GM19395 (cell line): ENCODE results near the gene DMAP1.

ENCODE experiments used
- ATAC-seq: cut with Tn5 transposase; IDR thresholded peaks from one replicate; pipeline ENCODE4 v1.9.1; 2021; ENCODE audit warnings: mild to moderate bottlenecking, moderate library complexity; ENCODE audit not compliant: unreplicated experiment

Gene DMAP1

DNA sequence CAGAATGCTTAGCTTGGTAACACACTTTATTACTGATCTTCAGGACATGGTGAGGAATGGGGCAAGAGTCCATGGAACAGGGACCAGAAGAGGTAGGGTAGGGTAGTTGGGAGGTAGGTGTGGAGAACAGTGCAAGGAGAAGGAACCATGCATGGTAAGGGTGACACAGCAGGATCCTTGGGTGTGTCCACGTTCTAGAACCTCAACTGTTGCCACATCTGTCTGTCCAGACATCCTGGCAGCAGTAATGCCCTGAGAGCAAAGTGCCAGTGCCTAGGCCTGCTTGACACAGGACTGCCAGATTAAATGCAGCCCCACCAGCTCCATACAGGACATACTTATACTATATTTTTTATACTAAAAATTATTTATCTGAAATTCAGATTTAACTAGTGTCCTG, 13.9 kb downstream of the DMAP1 start:
- ATAC-seq: no peak

DNA sequence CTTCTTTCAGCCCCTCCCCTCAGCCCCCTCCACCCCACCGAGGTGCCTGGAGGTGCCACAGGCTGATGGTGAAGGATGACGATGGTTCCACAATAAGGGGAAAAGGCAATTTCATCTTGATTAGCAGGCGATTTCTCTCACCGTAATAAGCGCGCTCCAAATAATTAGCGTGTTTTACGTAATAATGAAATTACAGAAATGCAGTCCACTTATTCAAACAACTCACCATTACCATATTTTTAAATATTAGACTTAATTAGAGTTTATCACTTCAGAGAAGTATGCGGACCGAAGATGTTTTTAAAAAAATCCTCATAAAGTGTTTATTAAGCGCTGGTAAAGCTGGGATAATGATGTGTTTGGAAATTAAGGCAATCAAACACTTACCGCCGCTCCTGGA, 14.9 kb downstream of the DMAP1 start:
- no peak for ATAC-seq

DNA sequence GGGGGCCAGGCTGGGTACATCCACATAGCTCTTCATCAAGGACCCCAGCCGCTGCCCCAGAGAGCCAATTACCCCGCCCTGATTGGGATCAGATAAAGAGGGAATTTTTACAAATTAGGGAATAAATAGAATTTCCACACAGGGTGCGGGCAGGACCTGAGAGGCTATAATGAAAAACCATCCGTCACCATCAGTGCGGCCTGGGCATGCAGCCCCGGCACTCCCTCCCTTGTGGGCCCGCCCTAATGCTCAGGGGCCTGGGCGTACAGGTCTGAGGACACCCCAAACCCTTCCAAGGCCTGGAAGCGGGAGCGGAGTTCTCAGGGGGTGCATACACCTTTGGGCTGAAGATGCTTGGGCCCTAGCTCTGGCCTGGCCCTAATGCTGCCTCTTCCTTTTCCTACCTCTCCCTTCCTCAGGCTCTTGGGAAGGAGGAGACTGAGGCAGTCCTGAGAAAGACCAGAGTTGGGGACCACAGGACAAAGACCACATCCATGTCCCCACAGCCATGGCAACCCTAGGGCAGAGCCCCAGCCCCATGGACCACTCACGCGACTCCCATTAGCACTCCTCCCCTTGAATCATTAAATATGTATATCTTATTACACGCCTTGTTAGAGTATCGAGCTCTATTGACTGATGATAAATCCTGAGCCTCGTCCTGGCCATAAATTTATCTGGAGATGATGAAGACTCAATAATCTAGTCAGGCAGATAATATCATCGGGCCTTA, 16.3 kb downstream of the DMAP1 start:
- no peak for ATAC-seq

DNA sequence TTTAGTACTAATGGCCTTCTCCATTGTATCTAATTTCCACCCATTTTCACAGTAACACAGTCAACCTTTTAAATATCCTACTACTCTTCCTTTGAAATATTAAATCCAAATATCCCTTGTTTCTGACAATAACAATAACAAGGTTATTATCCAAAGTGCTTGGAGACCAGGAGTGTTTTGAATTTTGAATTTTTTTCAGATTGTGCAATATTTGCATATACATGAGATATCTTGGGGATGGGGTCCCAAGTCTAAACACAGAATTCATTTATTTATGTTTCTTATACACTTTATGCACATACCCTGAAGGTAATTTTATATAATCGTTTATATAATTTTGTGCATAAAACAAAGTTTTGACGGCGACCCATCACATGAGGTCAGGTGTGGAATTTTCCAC, 17.5 kb downstream of the DMAP1 start:
- ATAC-seq: no peak

DNA sequence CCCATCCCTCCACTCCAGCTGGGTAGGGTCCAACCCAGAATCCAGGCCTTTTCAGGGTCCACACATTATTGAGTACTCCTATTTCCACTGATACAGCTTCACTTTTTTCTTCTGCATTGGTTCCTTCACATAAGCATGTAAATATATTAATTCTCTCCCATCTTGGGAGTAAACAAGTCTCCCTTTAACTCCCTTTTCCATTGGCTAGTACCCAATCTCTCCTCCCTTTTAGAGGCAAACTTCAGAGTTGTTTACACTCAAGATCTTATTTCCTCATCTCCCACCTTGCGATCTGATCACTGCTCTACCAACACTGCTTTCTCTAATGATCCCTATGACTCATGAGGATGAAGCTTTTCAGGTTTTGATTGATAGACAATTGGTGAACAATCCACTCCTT, 20.3 kb downstream of the DMAP1 start:
- no peak for ATAC-seq

DNA sequence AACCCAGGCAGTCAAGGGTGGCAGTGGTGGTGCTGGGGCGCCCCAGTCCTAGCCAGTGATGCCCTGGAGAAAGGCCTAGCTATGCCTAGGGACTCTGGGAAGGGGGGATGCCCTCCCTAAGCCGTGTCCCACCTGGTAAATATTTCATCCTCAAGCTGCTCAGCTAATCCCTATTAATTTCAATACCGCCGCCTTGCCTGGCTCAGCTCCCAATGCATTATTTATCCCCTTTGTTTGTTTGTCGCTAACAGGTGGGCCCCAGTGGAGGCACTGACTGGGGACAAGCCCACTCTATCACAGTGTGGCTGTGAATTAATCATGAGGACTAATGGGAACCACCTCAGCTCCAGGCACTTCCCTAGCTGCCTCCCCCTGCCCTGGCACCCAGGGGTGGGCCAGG, 22.5 kb downstream of the DMAP1 start:
- ATAC-seq: no peak

DNA sequence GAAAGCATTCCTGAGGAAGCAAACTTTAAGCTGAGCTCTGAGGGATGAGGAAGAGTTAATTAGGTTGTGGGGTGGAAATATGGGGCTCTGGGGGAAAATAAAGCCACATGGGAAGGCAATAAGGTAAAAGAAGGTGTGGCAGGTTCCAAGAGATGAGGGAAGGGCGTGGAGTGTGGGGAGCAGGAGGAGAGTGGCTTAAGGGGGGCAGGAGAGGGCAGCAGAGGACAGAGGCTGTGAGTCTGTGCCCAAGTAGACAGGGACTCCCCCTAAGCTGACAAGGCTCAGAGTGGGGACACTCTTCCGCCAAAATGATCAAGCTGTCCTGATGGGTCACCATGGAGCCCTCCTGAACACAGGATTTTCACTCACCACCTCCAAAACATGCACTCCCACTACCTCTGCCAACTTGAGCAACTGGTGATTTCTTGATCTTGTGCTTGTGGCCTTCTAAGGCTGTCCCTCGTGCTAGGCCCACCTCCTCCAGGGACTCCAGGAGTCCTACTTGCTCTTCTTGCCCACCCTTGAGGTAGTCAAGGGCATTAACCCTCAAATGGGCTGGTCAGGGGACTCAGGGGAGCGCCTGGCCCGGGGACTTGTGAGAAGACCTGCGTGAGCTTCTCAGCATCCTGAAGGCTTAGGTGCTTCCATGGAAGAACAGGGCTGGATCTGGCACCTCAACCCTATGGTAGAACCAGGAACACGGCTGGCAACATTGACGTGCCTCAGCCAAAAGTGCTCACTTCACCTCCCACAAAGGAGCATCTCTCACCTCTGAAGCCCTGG, 23.4 kb downstream of the DMAP1 start:
- ATAC-seq: no peak

DNA sequence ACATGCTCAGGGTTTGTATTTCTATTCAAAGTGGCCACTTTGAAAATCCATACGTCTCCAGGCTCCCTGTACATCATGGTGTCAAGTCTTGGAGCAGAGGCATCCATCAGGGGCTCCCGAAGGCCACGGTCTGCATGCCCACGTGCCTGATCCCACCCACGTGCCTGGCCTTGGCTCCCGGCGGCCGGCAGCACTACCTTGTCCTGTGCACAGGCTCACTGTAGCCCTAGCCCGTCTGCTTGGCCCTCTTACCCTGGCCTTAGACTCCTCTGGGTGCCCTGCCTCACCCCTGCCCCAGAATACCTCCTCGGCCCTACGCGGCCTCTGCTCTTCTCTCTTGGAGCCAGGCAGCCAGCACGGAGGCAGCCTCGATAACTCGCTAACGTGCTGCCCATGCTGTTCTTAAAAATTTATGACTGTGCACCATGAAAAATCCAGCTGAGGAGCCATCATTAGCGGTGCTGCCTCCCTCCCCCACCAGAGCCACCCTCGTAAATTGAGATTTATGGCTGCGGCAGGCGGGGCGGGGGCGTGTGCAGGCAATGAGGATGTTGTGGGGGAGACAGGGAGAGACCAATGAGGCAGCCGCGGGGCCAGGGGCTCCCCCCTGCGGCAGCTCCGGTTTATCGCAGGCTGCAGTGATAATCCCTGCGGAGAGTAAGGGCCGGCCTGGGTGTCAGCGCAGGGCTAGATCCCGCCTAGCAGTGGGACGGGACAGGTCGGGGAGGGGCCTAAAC, 24.6 kb downstream of the DMAP1 start:
- no peak for ATAC-seq

DNA sequence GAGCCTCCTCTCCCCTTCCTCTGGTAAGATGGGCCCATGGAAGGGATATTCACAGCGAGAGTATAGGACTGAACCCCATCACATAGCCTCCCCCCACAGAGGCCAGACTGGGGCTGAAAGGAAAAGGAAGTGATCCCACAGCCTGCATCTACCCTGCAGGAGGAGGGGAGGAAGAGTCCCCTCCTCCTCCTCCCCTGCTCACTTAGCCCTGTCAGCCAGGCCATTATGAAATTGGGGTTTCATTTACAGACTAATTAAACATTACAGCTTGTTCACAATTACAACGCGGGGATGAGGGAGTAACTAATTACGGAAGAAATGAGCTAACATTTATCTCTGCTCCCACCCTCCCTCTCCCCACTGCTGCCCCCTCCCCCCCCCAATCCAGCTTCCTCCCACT, 25.4 kb downstream of the DMAP1 start:
- ATAC-seq: no peak

DNA sequence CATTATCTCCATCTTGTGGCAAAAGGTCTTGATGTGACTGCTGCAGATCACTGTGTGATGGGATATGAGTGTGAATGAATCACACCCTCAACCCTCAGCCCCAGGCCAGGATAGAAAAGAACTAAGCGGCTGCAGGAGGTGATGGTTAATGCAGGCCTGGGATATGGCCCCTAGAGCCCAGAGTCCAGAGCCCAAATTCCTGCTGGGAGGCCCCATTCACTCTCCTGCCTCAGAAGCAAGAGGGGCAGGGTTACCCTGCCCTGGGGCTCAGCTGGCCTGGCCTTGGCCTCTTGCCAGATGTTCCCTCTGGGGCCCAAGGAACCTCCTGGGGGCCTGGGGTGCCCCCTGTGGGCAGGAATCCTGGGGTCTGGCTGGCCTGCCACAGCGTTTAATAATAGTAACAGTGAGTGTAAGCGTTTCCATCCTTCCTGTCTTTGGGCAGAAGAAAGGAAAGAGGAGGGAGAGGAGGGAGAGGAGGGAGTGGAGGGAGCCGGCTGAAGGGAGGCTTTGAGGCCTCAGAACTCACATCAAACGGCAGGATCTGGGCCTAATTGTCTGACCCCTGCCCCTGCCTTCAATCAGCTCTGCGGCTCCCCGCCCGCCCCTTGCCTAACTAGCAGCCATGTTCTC, 26.2 kb downstream of the DMAP1 start:
- ATAC-seq: no peak

DNA sequence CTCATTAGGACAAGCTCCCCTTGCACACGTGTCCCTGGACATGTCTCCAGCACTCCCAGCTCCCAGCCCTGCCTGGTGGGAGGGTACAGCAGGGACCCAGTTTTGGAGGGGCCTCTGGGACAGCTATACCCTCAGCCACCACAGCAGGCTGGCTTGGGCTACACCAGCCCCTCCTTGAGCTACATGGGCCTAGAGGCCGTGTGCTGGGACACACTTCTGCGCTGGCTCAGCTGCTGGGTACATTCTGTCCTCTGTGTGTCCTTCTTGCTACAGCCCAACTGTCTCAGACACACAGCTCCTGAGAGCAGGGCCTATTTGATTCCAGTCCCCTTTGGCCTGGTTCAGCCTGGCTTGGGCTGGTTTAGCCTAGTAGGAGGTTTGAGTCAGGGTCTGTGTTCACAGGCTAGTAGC, 26.7 kb downstream of the DMAP1 start:
- no peak for ATAC-seq

DNA sequence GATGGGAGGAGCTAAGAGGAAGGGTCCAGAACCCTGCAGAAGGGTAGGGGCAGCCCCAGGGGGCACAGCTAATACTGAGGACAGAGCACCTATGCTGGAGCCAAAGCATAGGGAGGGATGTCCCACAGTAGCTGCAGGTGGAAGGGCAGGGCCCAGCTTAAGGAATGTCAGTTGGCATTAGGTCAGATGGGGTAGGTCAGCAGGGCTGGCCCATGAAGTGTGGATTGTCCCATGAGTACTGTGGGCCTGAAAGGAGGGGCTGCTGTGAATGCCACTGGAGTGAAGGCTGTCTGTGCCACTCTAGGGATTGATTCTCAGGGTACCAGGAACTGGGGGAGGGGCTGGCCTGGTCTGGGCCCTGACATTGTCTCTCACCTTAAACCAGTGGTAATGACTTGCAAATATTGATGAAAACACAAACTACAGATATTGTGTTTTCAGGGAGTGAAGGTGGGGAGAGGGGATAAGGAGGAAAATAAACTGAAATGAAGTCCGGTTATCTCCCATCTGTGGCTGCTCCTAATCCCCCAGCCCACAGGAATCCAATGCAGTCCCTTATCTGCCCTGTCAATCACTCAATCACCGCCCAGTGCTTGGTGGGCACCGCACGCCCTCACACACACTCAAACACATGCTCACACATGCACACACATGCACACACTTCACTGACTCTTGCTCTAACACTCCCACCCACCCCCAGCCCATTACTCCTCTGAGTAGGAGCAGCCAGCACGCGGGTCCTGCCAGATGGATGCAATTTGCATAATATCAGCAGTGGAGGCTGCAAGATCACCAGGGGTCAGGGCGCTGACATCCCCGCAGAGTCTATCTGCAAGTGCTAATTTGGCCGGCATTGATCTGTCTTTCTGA, 27.8 kb downstream of the DMAP1 start:
- no peak for ATAC-seq

DNA sequence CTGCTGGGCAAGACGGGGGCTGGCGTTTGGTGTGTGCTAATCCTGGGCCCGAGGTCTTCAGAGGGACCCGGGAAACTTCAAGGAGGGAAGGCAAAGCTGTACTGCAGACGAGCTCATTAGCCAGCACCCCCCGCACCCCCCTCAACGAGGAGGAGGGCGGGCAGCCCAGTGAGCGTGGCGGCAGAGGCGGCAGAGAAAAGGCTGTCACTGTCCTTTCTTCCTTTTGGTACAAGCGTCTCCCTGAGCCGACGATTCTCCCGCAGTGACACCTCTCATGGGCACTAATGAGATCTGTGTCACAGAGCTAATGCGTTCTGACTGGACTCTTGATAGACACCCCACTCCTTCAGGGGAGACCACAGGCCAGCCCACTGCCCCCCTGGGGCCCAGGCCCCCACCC, 29.5 kb downstream of the DMAP1 start:
- no peak for ATAC-seq

DNA sequence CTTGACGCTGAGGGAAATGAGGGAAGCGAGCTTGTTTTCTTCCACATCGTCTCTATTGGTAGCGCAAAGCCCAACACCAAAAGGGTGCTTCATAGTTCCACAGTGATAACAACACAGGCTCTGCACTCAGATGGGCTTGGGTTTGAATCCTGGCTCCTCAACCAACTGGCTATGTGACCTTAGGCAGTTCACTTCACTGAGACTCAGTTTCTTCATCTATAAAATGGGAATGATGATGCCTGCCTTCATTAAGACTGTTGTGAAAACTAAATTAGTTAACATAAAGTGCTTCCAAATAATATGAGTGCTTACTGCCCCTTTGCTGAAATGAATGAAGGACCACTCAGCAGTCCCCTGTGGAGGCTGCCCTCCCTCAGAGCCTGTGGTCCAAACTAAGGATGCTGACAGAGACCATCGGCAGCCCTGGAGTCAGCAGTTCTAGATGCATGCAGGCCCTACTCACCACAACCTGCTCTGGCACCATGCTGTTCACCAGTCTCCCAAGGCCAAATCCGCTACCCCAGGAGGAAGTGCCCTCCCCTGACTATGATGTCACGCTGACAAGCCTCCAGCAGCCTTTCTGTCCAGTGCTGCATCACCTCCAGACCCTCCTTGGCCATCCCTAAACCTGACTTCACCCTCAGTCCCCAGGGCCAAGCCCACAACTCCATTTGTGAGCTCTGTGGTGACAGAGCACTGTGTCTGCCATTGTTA, 30.7 kb downstream of the DMAP1 start:
- ATAC-seq: no peak

DNA sequence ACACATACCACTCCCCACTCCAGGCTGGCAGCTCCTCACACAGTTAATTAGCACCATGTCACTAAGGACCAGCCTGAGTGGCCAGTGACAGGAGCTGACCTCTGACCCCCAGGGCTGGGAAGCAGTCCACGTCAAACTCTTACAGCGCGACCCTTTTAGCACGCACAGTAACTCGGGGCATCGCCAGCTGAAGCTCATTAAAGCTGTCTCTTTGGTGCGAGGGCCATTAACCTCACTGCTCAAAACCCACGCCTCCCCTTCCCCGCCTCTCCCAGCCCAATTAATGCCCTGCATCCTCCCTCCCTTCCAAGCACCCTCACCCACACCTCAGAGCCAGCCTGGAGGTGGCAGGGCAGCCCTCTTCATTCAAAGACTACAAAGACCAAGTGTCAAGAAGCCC, 31.7 kb downstream of the DMAP1 start:
- no peak for ATAC-seq

DNA sequence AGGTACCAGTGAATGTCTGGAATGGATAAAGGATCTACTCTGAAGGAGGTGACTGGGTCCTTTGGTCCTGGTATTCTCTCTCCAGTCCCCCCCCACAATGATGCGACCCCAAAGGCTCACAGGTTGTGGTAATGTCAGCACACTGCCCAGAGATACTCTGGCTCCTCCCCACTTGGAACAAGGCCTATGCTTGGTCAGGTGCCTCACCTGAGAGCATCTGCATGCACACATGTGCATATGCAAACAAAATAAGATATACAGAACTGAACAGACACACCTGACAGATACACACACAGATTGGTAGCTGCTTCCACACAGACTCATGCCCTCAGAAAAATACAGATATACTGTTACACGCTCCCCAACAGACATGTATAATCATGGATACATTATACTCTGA, 33.5 kb downstream of the DMAP1 start:
- no peak for ATAC-seq

DNA sequence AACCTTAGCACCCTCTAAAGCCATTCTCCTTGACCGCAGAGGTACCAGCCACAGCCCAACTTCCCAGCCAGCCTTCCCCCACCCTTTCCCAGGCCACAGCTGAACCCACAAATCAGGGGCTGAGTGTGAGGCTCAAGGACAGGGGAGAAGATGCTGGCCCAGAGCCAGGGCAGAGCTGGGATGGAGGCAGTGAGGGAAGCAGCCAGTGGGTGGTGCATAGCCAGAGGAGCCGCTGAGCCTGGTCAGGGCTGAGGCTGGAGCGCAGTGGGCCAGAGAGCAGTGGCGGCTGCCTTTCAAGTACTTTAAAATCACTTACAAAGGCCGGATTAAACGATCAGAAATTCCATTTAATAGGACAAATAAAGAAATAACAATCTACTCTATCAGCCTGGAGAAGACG, 36.3 kb downstream of the DMAP1 start:
- no peak for ATAC-seq

DNA sequence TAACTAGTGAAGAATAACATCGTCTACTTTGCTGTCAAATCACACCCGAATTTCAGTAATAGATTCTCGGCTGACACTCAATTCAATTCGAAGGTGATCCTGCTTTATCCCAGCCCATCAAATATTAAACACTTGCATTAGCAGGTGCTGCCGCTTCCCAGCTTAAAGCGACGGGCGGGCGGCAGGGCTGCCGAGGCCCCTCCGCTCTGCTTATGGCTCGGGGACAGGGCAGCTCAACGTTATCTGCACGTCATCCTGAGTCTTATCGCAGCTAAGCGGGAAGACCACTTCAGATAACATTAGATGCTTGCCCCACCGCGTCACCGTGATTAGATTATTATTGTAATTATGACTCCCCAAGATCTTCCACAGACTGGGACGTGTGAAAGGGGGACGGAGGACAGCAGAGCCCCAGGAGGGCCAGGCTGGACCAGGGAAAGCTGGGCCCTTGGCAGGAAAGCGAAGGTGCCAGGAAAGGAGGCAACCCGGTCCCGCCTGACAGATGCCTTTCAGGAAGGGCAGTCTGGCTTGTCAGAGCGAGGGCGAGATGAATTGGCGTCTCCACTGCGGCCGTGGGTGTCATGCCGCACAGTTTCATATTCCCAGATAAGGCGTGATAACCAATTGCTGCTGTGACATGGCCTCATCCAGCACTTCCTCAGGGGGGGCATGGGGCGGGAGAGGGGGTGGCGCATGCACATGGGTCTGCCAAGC, 37.0 kb downstream of the DMAP1 start:
- ATAC-seq: no peak

DNA sequence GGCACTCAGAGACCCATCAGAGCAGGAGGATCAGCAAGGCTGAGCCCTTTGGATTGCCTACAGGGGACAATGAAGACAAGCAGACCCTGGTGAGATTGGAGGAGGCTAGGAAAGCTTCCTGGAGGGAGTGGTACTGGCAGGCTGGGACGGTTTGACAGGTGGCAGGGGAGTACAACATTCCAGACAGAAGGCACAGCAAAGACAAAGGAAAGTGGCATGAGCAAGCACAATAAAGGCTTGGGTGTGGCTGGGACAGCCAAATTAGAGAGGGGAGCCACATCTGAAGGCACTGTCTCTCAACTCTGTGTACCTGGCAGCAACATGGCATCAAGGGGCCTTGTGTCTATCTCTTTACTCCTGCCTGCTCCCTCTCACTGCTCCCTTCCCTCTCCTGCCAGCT, 38.2 kb downstream of the DMAP1 start:
- ATAC-seq: no peak
